ENCODE data around the gene CPOX. TPM values are rescaled to one million over a fixed set of nuclear protein-coding genes. Genes with fewer than 3 reads are reported as not detected.
A peak's percentile ranks its signal among the peaks of the same experiment; 100 is the strongest.

Gene CPOX
- total and polyA plus RNA-seq, 2 donors from 2014 or later: 6.6 to 13.7 TPM

DNA sequence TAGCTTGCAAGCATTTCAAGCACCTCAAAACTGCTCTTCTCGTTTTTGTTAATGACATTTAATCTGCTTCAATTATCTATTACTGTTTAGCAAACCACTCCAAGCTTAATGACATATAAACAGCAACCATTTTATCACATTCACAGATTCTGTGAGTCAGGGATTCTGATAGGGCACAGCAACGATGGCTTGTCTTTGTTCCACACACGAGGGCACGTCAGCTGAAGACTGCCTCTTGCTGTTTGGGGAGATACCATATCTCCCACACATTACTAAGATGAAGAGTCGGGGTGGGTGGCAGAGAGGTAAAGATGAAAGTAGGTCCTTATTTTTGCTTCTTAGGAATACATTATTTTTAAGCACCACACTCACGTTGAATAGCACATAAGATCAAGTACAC is 19.3 kb downstream of the CPOX start:
- FAIRE-seq (no peak), DNase-seq (no peak)
- H3K9ac ChIP-seq (ENCODE audit: low read length in 3 of 3): no peak overlapping the region
- TF ChIP-seq, protein P1, sequence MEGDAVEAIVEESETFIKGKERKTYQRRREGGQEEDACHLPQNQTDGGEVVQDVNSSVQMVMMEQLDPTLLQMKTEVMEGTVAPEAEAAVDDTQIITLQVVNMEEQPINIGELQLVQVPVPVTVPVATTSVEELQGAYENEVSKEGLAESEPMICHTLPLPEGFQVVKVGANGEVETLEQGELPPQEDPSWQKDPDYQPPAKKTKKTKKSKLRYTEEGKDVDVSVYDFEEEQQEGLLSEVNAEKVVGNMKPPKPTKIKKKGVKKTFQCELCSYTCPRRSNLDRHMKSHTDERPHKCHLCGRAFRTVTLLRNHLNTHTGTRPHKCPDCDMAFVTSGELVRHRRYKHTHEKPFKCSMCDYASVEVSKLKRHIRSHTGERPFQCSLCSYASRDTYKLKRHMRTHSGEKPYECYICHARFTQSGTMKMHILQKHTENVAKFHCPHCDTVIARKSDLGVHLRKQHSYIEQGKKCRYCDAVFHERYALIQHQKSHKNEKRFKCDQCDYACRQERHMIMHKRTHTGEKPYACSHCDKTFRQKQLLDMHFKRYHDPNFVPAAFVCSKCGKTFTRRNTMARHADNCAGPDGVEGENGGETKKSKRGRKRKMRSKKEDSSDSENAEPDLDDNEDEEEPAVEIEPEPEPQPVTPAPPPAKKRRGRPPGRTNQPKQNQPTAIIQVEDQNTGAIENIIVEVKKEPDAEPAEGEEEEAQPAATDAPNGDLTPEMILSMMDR (IDR thresholded peaks at IDR 0.05; ENCODE audit: borderline replicate concordance, extremely low read depth, insufficient read depth): no peak
- H3K9me3 ChIP-seq (ENCODE audit: control insufficient read depth in 2 of 3, insufficient read depth in 1 of 3, low read length in 3 of 3): no peaks in the 10 kb centered on the region
- no peaks in the 10 kb centered on the region for H3K27me3 ChIP-seq (ENCODE audit: control insufficient read depth, insufficient read depth, low read length)
- no peaks in the 10 kb centered on the region for H3K4me1 ChIP-seq (ENCODE audit: control insufficient read depth in 2 of 3, insufficient read depth in 2 of 3, low read depth in 1 of 3, low read length in 3 of 3)
- no peak overlapping the region for H3K27ac ChIP-seq (ENCODE audit: low read depth in 2 of 2, low read length in 2 of 2)
- H3K36me3 ChIP-seq (ENCODE audit: control insufficient read depth in 2 of 3, insufficient read depth in 3 of 3, low read length in 3 of 3): peaks cover 0 to 7% (median 7%) of the 10 kb centered on the region in 3 donors
- no peak overlapping the region for H3K4me3 ChIP-seq (ENCODE audit: low read length in 3 of 3)
- intact Hi-C loops (cut with DNase I): no loop called here

DNA sequence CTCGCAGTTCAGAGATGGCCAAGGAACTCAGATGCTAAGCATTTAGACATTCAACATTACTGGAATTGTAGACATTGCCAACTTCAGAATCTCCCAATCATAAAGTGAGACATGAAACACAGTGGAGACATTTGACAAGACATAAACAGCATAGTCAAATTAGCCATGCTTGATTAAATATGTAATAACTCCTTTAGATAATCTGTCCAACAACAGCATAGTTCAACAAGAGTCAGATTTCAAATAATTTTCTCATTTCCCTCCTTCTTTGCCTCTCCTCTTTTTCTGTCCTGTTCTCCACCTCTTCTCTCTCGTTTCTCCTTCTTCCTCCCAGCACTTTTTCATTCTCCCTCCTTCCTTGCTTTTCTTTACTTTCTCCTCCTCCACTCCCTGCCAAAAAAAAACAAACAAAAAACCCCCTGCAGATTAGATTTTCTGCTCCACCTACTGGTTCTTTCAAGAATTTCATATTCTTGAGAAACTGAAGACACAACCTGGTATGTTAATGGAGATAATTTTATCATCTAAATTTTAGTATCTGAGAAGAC is 20.2 kb downstream of the CPOX start:
- Histone ChIP-seq H3K9me3 (ENCODE audit: control insufficient read depth in 2 of 3, insufficient read depth in 1 of 3, low read length in 3 of 3) (no peaks in the 10 kb centered on the region), H3K9ac (ENCODE audit: low read length in 3 of 3) (no peak overlapping the region), H3K4me3 (ENCODE audit: low read length in 3 of 3) (no peak overlapping the region), H3K27me3 (ENCODE audit: control insufficient read depth, insufficient read depth, low read length) (no peaks in the 10 kb centered on the region), H3K4me1 (ENCODE audit: control insufficient read depth in 2 of 3, insufficient read depth in 2 of 3, low read depth in 1 of 3, low read length in 3 of 3) (no peaks in the 10 kb centered on the region), H3K36me3 (ENCODE audit: control insufficient read depth in 2 of 3, insufficient read depth in 3 of 3, low read length in 3 of 3) (peaks cover 0 to 7% (median 5%) of the 10 kb centered on the region in 3 donors), H3K27ac (ENCODE audit: low read depth in 2 of 2, low read length in 2 of 2) (no peak overlapping the region)
- peak; percentile 41 for FAIRE-seq
- intact Hi-C loops (cut with DNase I): no loop called here
- TF ChIP-seq, protein P1 (IDR thresholded peaks at IDR 0.05; ENCODE audit: borderline replicate concordance, extremely low read depth, insufficient read depth): no peak
- peak in 2 of 5 donors; percentile 26 to 50 for DNase-seq

DNA sequence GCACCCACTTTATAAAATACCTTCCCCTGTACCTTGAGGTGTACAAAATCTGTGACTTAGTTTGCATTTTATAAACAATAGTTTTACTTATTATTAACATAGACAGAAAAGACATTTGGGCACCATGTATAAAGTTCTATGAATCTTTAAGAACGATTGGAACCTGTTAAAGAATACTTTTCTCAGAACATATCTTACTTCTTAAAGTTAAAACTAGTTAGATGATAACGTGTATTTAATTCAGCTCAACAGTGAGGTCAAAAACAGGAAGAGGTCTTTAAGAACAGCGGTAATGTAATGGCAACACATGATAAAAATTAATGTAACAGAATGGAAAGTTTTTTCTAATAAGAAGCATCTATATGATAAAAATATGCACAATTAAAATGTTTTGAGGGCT is 25.0 kb downstream of the CPOX start:
- DNase-seq: no peak
- H3K27me3 ChIP-seq (ENCODE audit: control insufficient read depth, insufficient read depth, low read length): no peaks in the 10 kb centered on the region
- no peak overlapping the region for H3K4me3 ChIP-seq (ENCODE audit: low read length in 3 of 3)
- H3K4me1 ChIP-seq (ENCODE audit: control insufficient read depth in 2 of 3, insufficient read depth in 2 of 3, low read depth in 1 of 3, low read length in 3 of 3): no peaks in the 10 kb centered on the region
- TF ChIP-seq, protein P1 (IDR thresholded peaks at IDR 0.05; ENCODE audit: borderline replicate concordance, extremely low read depth, insufficient read depth): no peak
- no peak overlapping the region for H3K9ac ChIP-seq (ENCODE audit: low read length in 3 of 3)
- FAIRE-seq: peak; percentile 47
- intact Hi-C loops (cut with DNase I): no loop called here
- H3K36me3 ChIP-seq (ENCODE audit: control insufficient read depth in 2 of 3, insufficient read depth in 3 of 3, low read length in 3 of 3): no peaks in the 10 kb centered on the region
- H3K9me3 ChIP-seq (ENCODE audit: control insufficient read depth in 2 of 3, insufficient read depth in 1 of 3, low read length in 3 of 3): no peaks in the 10 kb centered on the region
- H3K27ac ChIP-seq (ENCODE audit: low read depth in 2 of 2, low read length in 2 of 2): no peak overlapping the region
